HT-29 (cell line): ENCODE data around the gene FRMD7. TPM values are rescaled to one million over a fixed set of nuclear protein-coding genes. Genes with fewer than 3 reads are reported as not detected.
A peak's percentile ranks its signal among the peaks of the same experiment; 100 is the strongest.
"Not testable (repeated sequence)": the region's sequence is repeated elsewhere in the genome, so short reads cannot be mapped to it uniquely, and the experiment has no call there.

ENCODE experiments used
- DNase-seq: peaks from one replicate; pipeline ENCODE4 v3.0.0-alpha.2; 2015; ENCODE audit warnings: low spot score
- total RNA-seq: library from RNA; depleted of rRNA; stranded (reverse); fragments of >200 nt; shearing (Covaris generic); gene quantifications from 2 replicates; pipeline ENCODE4 v1.2.3, GENCODE V29; 2014; rRNA removed

The FRMD7 gene
- not detected in 2 replicates for total RNA-seq

GRCh38 chrX:132127743-132128142 is at the start of gene FRMD7:
FRMD7 (minus strand) TSS chrX:132128020; CDS start chrX:132127844, 176 bp downstream.
- no peak for DNase-seq

GRCh38 chrX:132173647-132174046 is 45.8 kb upstream of the FRMD7 start:
- DNase-seq, result no peak

GRCh38 chrX:132171881-132172280 is 44.1 kb upstream of the FRMD7 start:
- DNase-seq, result no peak

- no peak for DNase-seq
Measured at GRCh38 chrX:132171478-132171877, 43.7 kb upstream of the FRMD7 start.

GRCh38 chrX:132169554-132169953 is 41.7 kb upstream of the FRMD7 start:
- no peak for DNase-seq

- DNase-seq, result no peak
Measured at GRCh38 chrX:132165651-132166050, 37.8 kb upstream of the FRMD7 start.

GRCh38 chrX:132165005-132165404 is 37.2 kb upstream of the FRMD7 start:
- DNase-seq, result no peak

- DNase-seq, result not testable (repeated sequence)
Measured at GRCh38 chrX:132163094-132163493, 35.3 kb upstream of the FRMD7 start.

- no peak for DNase-seq
Measured at GRCh38 chrX:132153166-132153565, 25.3 kb upstream of the FRMD7 start.

GRCh38 chrX:132146456-132146855 is 18.6 kb upstream of the FRMD7 start:
- no peak for DNase-seq

- no peak for DNase-seq
Measured at GRCh38 chrX:132144061-132144460, 16.2 kb upstream of the FRMD7 start.

- DNase-seq, result no peak
Measured at GRCh38 chrX:132125906-132126305, 1.9 kb downstream of the FRMD7 start.

- DNase-seq, result no peak
Measured at GRCh38 chrX:132120913-132121312, 6.9 kb downstream of the FRMD7 start.

- DNase-seq, result peak; percentile 81
Measured at GRCh38 chrX:132119821-132120515, 7.9 kb downstream of the FRMD7 start.

GRCh38 chrX:132119283-132119682 is 8.5 kb downstream of the FRMD7 start:
- DNase-seq, result peak; percentile 65

- DNase-seq, result no peak
Measured at GRCh38 chrX:132118358-132118757, 9.5 kb downstream of the FRMD7 start.

- no peak for DNase-seq
Measured at GRCh38 chrX:132115792-132116191, 12.0 kb downstream of the FRMD7 start.

- DNase-seq, result no peak
Measured at GRCh38 chrX:132114607-132115006, 13.2 kb downstream of the FRMD7 start.

GRCh38 chrX:132107291-132107690 is 20.5 kb downstream of the FRMD7 start:
- no peak for DNase-seq

GRCh38 chrX:132101799-132102198 is 26.0 kb downstream of the FRMD7 start:
- no peak for DNase-seq

GRCh38 chrX:132101206-132101605 is 26.6 kb downstream of the FRMD7 start:
- no peak for DNase-seq

- not testable (repeated sequence) for DNase-seq
Measured at GRCh38 chrX:132098704-132099103, 29.1 kb downstream of the FRMD7 start.

GRCh38 chrX:132094164-132094563 is 33.7 kb downstream of the FRMD7 start:
- DNase-seq, result no peak
